GM18517 (cell line): Measurements from ENCODE around the gene PRR20E.
"Not testable (repeated sequence)": the region's sequence is repeated elsewhere in the genome, so short reads cannot be mapped to it uniquely, and the experiment has no call there.

Experiments
- ATAC-seq: cut with Tn5 transposase; IDR thresholded peaks from one replicate; pipeline ENCODE4 v1.9.1; 2021; ENCODE audit warnings: mild to moderate bottlenecking, moderate library complexity; ENCODE audit not compliant: unreplicated experiment

PRR20E gene

DNA sequence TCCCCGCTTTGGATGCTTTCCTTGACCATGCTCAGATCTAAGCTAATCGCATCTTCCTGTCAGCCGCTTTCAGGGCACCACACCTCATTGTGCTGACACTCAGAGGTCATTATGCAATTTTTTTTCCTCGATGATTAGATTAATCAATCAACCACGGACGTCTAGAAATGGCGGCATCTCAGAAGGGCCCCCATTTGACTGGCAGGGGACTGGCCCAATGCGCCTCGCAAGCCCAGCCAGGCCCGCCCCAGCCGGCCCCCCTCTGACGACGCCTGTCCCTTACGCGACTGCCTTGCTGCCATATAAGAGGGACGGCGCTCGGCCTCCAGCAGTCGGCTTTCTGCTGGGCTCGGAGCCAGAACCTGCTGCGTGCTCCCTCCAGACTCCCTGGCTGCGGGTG, at the start of gene PRR20E:
Gene PRR20E (plus strand): TSS at position 301 of the 400 bp plus-strand sequence. CDS start 387 bp downstream, outside the sequence.
- ATAC-seq: not testable (repeated sequence)

DNA sequence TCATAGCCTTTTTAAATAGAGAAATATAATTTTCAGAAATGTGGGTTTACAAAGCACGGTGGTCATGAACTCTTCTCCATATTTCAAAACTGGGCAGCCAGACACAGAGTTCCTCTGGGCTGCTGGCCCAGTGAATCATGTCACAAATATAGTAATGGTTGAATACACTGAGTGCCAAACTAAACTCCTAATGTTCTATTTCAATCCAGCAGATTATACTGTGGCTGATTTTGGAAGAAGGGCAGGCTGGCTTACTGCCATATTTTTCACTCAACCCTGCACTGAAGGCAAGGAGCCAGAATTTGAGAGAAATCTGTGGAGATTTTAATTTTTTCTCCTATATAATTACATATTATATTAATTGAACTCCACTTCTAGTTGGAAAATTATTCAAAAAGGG, 43.3 kb upstream of the PRR20E start:
- no peak for ATAC-seq

DNA sequence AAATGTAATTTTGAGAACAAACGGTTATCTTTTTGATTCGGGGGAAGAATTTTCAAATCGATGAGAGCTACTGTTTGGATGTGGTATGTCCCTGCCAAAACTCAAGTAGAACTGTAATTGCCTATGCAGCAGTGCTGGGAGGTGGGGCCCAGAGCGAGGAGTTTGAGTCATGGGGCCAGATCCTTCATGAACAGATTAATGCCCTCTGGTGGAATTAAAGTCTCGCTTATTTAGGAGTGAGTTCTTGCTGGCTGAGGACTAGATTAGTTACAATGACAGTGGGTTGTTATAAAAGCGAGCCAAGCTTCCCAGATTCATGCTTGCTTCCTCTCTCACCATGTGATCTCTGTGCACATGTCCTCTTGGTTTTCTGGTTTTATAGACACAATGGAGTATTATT, 38.1 kb upstream of the PRR20E start:
- no peak for ATAC-seq

DNA sequence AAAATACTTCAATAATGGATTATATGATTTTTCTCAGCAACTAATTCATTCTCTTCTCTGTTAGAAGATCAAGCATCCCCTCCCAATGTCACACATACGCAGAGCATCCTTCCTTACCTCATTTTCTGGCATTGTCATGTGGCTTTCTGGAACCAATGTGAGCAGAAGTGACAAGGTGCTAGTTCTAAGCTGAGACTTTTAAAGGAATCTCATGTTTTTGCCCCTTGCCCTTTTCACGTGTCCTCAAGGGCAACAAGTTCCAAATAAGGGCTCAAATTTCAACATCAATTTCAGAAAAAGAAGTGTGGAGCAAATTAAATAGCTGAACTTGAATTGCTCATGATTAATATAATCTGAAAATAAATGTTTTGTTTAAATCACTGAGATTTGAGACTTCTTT, 30.9 kb upstream of the PRR20E start:
- ATAC-seq: no peak

DNA sequence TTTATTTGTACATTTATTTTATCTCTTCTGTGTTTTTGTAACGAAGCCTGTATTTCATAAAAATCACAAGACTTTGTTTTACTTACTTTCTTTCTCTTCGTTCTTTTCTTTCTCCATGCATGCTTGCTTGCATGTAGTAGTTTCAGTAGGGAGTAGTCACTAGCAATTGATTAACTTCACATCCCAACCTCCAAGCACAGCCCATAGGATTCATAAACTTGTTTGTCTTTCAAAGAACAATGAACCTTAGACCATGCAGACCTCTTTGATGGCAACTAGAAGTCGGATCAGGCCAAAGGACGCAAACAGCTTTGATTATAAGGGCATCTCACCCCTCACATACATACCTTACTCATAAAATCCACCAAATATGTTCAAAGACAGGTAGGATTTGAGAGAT, 29.4 kb upstream of the PRR20E start:
- no peak for ATAC-seq

DNA sequence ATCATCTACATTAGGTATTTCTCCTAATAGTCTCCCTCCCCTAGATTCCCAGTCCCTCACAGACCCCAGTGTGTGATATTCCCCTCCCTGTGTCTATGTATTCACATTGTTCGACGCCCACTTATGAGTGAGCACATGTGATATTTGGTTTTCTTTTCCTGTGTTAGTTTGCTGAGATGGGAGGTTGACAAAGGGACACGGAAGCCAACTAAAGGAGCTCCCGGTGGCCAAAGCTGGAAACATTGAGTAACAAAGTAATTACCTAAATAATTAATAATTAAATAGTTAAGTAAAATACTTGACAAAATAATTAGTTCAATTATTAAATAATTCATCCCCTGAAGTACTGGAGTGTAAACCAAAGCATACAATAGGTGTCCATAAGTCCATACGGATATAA, 28.0 kb upstream of the PRR20E start:
- no peak for ATAC-seq

DNA sequence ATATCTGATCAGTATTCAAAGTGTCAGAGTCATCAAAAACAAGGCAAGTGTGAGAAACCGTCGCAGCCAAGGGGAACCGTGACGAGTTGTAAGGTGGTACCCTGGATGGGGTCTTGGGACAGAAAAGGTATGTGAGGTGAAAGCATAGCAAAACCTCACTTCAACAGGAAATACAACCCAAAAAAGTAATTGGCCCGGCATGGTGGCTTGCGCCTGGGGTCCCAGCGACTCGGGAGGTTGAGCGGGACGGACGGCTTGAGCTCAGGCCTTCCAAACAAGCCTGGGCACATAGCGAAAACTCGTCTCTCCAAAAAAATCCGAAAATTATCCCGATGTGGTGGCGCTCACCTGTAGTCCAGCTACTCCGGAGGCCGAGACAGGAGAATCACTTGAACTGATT, 27.2 kb upstream of the PRR20E start:
- ATAC-seq: not testable (repeated sequence)

DNA sequence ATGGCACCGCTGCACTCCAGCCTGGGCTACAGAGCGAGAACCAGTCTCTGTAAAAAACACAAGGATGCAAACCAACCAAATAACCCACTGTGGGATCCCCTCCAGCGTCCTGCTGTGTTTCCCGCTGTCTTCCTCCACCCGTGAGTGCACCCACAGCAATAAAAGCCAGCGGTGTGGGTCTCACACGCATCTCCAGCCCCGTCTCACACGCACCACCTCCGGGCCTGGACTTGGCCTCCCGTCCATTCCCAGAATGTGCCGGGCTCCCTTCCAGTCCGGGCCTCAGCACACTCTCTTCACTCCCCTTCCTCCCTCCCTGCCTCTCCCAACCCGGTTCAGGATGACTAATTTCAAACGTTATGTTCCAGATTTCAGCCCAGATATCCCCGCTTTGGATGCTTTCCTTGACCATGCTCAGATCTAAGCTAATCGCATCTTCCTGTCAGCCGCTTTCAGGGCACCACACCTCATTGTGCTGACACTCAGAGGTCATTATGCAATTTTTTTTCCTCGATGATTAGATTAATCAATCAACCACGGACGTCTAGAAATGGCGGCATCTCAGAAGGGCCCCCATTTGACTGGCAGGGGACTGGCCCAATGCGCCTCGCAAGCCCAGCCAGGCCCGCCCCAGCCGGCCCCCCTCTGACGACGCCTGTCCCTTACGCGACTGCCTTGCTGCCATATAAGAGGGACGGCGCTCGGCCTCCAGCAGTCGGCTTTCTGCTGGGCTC, 26.6 kb upstream of the PRR20E start, which contains the start of gene PRR20A:
Gene PRR20A (plus strand): TSS at position 684 of the 734 bp plus-strand sequence. CDS start 387 bp downstream, outside the sequence.
- ATAC-seq: not testable (repeated sequence)

DNA sequence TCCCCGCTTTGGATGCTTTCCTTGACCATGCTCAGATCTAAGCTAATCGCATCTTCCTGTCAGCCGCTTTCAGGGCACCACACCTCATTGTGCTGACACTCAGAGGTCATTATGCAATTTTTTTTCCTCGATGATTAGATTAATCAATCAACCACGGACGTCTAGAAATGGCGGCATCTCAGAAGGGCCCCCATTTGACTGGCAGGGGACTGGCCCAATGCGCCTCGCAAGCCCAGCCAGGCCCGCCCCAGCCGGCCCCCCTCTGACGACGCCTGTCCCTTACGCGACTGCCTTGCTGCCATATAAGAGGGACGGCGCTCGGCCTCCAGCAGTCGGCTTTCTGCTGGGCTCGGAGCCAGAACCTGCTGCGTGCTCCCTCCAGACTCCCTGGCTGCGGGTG, 19.8 kb upstream of the PRR20E start, which contains the start of gene PRR20B:
Gene PRR20B (plus strand): TSS at position 301 of the 400 bp plus-strand sequence. CDS start 387 bp downstream, outside the sequence.
- ATAC-seq: not testable (repeated sequence)

DNA sequence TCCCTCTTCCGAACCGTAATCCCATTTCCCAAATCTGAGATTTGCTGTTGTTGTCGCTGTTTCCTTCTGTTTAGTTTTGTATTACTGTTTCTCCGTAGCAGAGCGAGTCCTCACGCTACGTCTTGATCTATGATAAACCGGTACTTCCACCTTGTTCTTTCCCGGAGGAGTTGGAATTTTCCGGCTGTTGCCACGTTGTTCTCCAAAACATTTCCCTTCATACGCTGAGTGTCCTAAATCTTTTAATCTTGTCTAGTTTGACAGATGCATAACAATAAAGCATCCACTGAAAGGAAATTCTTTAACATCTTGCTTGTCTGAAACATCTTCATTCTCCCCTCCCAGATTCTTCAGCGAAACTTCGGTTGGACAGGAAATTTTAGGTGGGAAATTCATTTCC, 18.9 kb upstream of the PRR20E start:
- not testable (repeated sequence) for ATAC-seq

DNA sequence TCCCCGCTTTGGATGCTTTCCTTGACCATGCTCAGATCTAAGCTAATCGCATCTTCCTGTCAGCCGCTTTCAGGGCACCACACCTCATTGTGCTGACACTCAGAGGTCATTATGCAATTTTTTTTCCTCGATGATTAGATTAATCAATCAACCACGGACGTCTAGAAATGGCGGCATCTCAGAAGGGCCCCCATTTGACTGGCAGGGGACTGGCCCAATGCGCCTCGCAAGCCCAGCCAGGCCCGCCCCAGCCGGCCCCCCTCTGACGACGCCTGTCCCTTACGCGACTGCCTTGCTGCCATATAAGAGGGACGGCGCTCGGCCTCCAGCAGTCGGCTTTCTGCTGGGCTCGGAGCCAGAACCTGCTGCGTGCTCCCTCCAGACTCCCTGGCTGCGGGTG, 13.2 kb upstream of the PRR20E start, which contains the start of gene PRR20C:
Gene PRR20C (plus strand): TSS at position 301 of the 400 bp plus-strand sequence. CDS start 387 bp downstream, outside the sequence.
- ATAC-seq: not testable (repeated sequence)

DNA sequence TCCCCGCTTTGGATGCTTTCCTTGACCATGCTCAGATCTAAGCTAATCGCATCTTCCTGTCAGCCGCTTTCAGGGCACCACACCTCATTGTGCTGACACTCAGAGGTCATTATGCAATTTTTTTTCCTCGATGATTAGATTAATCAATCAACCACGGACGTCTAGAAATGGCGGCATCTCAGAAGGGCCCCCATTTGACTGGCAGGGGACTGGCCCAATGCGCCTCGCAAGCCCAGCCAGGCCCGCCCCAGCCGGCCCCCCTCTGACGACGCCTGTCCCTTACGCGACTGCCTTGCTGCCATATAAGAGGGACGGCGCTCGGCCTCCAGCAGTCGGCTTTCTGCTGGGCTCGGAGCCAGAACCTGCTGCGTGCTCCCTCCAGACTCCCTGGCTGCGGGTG, 6.7 kb upstream of the PRR20E start, which contains the start of gene PRR20D:
Gene PRR20D (plus strand): TSS at position 301 of the 400 bp plus-strand sequence. CDS start 387 bp downstream, outside the sequence.
- ATAC-seq: not testable (repeated sequence)

DNA sequence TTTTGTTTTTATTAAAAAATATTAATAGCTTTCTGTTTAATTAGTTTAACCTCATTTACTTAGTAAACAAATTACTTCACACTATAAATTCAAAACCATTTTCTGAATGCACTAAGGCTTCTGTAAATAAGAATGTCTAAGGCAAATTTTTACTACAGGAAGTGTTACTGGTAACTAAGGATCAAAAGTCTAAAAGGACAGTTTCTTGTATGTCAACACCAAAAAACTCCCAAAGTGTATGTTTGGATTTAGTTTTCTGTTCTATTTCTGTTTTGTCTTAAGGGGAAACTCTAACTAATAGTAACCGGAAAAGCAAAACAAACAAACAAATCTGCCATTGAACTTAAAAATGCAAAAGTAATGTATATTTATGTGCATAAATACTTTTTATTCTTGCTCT, 24.7 kb downstream of the PRR20E start:
- no peak for ATAC-seq

DNA sequence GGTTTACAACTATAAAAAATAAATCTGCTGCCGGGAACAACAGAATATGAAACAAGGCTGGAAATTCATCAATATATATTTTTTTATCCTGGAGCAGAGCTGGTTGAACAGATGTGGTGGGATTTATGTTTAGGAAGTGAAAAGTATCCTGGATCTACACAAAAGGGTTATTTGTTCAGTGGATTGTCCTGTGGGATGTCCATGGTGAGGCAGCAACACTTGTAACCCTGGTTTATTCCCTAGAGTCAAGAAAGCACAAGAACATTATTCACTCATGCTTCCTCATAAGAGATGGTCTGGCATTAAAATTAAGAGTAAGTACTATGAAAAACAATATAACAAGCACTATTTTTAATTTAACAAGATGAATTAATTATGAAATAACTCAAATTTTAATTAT, 46.0 kb downstream of the PRR20E start:
- no peak for ATAC-seq
